SW 1271 (cell line): ENCODE data around the gene CAMK4.

Experiments used
- DNase-seq, 2 experiments: peaks; one replicate each; lab custom pipeline; 2025; lab: John Stamatoyannopoulos, UW

The CAMK4 gene

DNA sequence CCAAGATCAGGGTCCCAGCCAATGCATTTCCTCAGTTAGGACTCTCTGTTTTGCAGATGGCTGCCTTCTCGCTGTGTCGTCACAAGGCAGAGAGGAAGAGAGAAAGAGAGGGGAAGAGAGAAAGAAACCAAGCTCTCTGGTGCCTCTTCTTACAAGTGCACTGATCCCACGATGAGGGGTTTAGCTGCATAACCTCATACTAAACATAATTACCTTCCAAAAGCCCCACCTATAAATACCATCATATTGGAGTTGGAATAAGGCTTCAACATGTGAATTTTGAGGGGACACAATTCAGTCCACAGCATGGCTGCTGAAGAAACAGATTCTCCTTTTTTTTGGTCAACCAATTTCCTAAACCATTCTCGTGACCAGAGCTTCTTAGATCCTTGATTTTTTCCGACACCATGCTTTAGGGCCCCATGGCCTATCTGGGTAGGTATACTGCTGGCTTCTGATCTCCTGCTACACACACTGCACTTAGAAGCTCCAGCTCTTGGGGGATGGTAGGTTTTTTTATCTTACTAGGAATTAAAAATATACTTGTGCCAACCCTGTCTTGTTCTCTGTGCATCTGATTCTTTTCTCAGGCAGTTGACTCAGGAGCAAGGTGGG is 5.1 kb downstream of the CAMK4 start:
- DNase-seq = no peak

DNA sequence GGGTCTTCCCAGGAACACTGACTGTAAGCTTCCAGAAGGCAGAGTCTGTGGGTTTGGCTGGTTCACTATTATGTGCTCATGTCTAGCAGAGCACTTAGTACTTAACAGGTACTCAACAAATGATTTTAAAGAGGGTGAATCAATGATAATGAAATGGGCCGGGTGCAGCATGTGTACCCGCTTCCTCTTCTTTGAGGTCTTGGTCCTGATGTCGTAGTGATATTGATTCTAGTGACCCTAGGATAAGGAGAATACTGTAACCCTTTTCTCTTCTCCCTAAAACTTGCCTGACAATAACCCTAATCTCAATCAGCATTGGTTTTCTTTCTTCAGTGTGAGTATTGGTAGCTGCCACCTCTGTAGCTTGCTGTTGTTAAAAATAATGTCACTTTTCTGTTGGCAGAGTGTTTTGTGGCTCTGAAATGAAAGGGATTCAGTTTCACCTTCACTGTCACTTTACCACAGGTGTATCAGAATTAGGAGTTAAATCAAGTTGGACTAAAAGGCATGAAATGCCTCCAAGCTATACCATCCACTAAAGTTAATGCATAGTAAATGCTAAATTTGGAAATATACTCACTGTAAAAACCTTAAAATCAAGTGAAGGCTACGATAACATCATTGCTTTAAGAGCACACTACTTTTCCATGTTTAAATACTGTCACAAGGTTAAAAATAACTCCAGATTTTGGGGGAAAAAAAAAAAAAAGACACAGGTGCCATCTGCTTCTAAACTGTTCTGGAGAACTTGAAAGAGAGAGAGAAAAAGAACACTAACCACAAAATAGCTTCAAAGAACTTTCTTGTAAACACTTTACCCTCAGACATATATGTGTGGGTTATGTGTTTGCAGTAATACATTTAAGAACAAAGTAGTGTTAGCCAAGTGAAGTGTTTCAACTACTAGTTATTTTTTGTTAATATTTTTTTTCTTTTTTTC is 6.0 kb downstream of the CAMK4 start:
- DNase-seq = no peak

DNA sequence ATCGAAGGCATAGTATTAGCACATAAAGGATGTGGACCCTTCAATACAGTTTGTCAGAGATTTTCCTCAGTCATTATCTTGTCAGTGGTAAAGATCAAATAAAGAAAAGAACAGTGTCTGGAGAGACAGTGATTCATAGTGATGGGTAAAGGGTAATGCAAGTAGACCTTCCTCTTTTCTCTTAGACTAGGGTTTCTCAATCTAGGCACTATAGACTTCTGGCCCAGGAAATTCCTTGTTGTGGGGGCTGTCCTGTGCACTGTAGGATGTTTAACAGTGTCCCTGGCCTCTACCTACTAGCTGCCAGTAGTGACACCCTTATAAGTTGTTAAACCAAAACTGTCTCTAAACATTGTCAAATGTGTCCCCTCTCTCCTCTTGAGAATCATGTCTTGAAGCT is 6.9 kb downstream of the CAMK4 start:
- no peak for DNase-seq

DNA sequence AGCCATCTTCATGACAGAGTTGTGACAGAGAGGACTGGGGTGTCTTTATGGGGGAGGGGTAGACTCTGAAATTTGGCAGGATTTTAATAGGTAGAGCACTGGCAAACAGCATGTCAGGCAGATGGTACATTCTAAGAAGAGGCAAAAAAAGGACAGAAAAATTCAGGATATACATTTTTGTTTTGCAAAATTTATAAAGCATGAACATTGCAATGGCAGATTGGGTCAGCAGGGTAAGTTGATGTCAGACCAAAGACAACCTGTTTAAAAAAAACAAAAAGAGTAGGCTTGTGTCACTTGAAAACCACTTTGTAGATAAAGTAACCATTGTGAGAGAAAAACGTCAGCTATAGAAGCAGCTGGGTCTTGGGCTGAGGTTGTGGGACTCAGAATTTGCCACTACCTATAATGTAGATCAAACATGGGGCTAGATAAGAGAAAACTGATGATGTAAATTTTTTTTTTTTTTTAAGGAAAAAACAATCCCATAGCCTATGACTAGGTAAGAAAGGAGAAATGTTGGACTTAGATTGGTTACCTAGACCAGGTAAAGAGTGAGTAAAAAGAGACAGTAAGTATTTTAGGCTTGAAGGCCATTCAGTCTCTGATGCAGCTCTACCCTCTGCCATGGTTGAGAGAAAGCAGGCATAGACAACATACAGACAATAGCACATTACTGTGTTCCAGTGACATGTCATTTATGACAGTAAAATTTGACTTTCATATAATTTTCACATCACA is 8.3 kb downstream of the CAMK4 start:
- no peak for DNase-seq

DNA sequence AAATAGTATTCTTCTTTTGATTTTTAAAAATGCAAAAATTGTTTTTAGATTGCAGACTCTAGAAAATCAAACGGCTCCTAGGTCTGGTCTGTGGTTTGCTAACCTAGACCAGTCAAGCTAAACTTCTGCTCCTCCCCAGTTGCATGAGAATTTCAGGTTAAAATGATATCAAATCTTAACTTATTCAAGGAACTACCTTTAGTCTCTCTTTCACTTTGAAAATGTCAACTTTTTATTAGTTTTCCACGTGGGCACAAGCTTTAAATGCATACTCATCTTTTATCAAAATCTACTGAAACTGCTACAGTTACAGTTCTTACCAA is 8.8 kb downstream of the CAMK4 start:
- DNase-seq = no peak

DNA sequence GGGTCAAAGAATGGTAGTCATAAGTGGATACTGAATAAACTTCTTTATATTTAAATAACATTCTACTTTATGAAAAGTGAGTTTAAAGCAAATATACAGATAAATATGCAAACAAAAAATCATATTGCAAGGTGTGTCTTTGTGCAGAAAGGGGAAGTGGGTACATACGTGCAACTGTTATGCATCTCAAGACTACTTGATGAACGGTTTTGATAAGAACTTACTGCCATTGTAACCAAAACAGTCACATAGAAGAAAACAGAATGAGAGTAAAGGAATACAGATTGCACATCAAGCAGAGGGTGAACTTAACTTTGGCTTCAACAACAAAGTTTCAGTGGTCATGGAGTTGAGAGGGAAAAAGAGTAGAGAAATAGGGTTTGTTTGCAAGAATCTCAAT is 9.9 kb downstream of the CAMK4 start:
- DNase-seq = no peak

DNA sequence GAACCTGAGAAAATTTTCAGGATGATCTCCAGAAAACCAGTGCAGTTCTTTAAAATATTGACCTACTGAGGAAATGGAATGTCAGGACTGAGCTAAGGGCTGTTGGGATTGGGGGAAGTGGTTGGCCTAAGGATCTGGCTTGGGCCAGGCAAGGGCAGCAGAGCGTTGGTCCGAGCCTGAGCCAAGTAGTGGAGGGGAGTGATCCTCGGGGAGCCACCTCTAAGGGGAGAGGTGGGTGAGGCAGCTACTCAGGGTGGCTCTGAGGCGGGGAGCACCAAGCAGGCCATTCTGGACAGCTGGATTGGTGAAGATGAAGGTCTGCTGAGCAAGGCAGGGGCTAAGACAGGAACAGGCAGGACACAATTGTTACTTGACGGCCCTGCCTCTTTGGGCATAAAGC is 11.5 kb downstream of the CAMK4 start:
- DNase-seq = no peak

DNA sequence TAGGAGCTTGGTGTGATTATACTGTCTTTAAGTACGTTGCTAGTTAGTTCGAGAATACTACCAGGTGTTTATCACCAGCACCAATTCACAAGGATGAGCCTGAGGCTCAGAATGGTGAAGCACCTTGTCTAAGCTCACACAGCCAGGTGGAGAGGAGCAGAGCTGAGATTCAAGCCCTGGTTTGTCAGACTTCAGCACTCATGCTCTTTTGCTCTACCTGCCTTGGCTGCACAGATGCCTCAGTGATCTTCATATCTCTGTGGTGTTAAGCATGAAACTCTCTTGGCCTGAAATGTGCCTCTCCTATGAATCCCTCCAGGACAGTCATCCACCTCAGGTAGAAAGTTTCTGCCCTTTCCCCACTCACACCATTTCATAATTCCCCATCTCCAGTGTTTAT is 12.2 kb downstream of the CAMK4 start:
- no peak for DNase-seq

DNA sequence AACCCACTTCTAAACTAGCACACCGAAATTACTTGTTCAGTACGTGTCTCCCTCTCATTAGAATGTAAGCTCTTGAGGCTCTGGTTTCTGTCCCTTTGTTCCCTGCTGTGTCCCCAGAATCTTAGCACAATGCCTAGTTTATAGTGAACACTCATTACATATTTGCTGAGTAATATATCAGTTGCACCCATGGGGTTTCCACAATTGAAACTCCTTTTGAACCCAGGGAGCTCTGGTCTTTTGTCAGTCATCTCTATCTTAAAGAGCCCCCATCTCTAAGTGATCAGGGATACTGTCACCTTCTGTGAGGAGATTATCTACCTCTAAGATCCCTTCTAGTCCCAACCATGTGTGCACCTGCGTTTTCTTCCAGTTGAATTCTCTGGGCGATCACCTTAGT is 12.8 kb downstream of the CAMK4 start:
- DNase-seq = no peak

DNA sequence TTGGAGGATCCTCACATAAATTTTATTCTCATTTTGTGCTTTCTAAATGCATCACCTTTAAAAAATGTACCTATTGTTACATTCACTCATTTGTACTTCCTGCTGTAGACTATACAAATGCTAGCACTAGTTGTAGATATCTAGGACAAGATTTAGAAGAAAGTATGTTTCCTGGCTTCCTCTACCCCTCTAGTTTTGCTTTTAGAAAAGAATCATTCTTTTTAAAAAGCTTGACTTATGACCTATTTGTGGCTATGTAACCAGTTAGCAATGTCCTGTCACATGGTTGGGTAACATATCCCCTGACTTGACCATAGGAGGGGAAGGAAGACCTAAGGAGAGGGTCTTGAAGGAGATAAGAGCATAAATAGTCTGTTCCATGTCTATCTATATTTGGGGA is 13.3 kb downstream of the CAMK4 start:
- DNase-seq = no peak

DNA sequence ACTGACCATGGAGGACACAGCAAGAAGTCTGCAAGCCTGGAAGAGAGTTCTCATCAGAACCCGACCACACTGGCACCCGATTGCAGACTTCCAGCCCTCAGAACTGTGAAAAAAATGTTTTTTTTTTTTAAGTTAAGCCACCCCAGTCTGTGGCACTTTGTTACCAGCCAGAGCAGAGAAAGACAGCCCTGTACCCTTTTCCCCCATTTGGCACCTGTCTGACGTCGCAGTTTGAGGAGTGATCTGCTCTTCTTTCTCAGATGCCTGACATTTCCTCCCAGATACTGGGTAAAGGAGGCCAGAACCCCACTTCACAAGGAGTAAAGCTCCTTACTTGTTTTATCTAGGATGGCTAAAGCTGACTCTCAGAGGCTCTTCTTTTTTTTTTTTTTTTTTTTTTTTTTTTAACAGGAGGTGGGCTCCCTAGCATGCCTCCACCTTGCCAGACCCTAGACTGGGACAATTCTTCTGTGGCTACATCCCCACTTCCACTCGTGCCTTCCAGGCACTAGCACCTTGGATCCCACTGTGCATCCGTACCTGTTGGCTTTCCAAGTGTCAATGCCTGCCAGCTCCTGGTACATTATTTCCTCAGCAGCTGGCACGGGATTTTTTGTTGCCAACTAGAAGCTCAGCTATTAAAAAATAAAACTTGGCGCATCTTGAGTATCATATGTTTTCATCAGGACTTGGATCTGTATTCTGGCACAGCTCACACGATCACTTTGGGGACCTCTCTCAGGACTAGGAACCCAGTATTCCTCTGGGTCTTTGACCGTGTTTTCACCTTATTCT is 14.4 kb downstream of the CAMK4 start:
- no peak for DNase-seq

DNA sequence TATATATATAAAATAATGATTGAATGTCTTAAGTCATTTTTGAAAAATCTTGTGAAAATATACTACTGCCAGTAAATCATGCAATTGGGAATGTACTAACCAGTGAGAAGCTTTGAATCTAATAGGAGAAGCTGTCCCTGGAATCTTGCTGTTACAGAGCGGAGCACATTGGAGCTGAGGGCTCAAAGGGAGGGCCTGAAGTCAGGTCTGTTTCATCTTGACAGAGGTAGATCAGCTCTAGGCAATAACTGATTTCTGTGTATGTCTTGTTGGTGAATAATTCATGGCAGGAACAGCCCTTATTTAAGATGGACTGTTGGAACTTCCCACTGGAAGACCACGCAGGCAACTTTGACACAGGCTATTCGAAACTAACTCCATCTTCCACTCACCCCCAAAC is 17.5 kb downstream of the CAMK4 start:
- no peak for DNase-seq

DNA sequence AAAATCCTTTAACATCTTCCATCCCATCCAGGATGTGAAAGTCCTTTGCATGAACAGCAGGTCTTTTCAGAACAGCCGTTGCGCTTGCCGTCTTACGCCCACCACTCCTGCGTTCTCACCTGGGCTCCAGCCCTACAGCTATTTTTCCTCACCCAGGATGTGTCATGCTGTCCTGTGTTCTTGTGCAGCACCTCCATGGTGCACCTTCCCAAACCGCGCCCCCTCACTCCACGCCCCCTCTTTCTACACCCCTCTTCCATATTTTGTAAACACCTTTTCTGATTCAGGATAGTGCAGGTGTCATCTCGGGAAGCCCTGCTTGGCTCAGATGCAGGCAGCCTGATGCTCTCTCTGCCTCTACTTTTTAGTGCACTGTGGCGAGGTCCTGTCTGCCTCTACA is 18.4 kb downstream of the CAMK4 start:
- no peak for DNase-seq

DNA sequence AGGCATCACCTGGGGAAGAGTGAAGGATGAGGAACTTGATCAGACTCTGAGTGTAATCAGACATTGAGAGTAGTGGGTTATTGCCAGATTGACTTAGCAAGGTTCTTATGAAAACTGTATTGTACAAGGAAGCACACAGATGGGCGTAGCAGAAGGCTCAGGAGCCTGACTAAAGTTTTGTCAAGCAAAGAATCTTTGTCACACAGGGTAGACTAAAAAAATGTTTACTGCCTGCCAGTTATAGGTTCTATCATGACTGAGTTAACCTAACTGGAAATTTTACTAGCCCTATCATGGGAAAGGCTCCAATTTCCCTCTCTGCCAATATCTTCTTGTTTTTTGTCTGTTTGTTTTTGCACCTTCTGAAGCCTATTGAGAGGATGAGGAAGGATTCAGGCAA is 19.1 kb downstream of the CAMK4 start:
- no peak for DNase-seq

DNA sequence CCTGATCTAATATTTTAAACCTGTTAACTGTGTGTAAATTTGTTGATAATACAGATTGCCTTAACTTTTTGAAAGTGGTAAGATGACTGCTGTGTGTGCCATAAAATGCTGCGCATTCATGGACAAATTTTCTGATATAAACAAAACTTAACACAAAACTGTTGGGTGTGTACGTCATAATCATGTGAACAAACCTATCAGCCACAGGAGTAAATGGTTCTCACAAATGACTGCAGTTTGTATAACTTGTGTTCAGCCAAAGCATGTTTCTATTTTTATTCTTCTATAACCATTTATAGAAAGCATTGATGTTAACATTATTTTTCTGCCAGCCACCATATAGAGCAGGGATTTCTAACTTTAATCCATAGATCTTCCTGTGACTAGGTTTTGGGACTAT is 21.5 kb downstream of the CAMK4 start:
- DNase-seq = no peak

DNA sequence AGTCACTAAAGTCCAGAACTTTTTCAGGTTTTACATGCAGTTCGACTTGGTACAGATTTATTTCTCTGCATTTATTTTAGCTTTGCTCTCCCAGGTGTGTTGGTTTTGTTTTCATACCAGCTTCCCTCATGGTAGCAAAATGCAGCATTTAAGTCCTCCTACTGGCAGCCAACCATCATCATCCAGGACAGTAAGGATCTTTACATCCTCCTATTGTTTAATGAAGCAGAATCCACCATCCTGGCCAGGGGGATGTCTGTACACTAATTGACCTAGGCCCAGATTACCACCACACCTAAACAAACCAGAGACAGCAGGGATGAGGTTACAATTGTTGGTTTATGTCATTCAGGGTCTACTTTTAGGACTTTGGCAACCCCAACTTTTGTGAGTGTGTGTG is 22.3 kb downstream of the CAMK4 start:
- DNase-seq = no peak

DNA sequence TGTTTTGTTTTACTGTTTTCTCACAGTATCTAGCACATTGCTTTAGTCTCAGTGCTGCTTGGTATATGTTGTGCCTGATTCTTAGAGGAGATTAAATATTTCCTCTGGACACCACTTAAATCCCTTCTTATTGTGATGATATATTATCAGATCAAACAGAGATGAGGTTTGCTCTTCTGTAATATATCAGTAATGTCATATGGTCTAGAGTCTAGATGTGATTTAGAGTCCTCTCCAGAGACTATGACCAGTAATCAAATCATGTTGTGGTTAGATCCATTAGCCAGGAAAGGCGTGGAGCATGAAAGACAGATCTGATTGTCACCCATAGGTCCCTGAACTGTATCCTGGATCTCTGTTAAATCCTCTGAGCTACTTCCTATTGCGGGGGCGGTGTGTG is 24.4 kb downstream of the CAMK4 start:
- DNase-seq = no peak

DNA sequence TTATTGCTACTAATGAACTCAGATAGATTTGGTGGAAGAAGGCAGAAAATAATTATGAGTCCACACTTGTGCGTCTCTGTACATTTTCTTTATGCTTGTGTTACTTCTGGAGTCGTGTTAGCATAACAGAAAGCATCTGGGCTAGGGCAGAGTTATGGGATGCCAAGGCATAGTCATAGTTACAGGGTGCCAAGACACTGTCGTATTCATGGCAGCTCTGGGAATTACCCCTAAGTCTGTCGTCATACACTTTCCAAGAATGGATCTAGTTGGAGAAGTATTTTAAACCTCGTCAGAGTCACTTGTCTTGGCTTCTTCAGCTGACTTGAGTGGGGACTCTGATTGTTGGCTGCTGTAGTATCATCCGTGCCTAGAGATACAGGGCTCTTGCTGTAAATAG is 27.7 kb downstream of the CAMK4 start:
- no peak for DNase-seq

DNA sequence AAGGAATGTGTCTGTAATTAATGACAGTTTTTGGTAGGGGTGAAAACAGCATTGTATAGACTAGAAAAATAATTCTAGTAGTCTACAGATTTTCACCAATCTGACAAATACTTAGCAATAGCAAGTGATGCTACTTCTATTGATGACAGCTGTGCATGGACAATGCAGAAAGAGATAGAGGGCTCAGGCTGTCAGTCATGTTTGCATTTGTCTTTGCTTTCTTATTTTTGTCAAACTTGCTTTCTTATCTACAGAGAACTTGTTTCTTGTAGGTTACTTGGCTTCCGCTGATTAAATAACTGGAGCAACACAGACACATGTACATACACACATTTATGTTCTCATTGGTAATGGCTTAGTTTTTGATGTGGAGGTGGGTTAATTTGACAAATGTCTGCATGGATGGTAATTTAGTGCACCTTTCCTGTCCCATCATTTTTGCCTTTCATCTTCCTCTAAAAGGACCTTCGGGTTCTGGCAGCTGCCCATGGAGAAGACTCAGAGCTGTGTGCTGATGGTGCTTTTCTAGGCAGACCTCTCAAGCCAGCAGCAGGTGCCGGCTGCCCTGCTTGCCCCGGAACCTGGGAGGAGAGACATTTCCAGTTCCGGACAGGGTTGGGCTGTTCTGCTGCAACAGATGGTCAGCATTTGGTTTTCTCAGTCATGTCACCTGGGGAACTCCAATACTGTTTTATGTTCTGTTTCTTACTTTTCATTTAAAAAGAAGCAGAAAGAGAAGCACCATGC is 28.8 kb downstream of the CAMK4 start:
- no peak for DNase-seq

DNA sequence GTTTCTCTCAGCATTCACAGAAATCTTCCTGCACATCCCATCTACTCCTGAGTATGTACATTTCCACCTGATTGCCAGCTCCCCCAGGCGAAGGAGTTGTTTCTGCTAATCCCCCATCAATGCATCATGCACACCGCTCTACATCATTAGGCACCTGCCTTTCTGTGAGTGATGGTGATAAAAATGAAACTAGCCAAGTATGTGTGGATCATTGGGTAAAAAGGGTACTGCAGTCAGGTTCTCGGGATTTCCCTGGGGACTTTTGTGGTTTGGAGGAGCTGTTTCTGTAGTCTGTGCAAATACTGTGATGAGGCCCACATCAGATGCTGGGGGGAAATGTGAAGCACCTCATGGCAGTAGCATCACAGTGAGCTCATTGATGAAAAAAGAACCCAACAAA is 30.4 kb downstream of the CAMK4 start:
- no peak for DNase-seq

DNA sequence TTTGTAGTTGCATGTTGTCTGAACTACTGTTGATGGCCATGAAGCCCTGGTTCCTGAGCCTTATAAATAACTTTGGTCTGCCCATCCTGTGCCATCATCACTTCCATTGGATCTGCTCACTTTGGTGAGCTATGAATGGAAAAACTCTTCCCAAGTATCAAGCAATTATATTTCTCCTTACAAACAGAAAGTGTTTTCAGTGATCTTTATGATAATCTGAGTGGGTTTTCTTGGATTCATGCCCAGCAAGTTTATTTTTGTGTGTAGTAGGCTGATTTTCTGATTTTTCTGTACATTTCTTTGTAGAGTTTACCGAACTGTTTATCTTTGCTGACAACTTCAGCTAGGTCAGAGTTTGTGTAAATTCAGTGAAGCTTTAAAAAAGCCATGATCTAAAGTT is 31.0 kb downstream of the CAMK4 start:
- DNase-seq = no peak

DNA sequence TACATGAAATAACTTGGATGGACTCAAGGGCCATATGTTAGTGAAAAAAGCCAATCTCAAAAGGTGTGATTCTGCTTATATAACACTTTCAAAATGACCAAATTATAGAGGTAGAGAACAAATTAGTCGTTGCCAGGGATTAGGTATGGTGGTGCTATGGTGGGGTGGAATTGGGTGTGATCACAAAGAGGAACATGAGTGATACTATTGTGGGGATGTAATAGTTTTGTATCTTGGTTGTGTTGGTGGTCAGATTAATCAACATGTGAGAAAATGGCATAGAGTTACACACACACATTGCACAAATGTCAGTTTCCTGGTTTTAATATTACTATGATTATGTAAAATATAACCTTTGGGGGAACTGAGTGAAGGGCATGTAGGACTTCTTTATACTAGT is 31.9 kb downstream of the CAMK4 start:
- DNase-seq = no peak
